GM12891 (cell line): ENCODE results near the gene ZNF462.

Source experiments
- DNase-seq: peaks from one replicate; pipeline ENCODE4 v3.0.0; 2011; ENCODE audit warnings: low spot score; ENCODE audit not compliant: insufficient read length
- FAIRE-seq: peaks from 2 replicates; lab custom pipeline; 2011; peaks lifted over from hg19 to GRCh38; lab: Jason Lieb, UNC
- PAX5 ChIP-seq: IDR thresholded peaks from 2 replicates; pipeline ENCODE4 v1.6.1; 2011; ENCODE audit warnings: low read length, moderate library complexity, mild to moderate bottlenecking; ENCODE audit not compliant: insufficient read depth, severe bottlenecking
- POLR2A ChIP-seq: IDR thresholded peaks from 2 replicates; pipeline ENCODE4 v1.6.1; 2011; ENCODE audit warnings: low read depth, low read length, control low read depth
- POLR2AphosphoS5 ChIP-seq: IDR thresholded peaks from 2 replicates; pipeline ENCODE4 v1.6.1; 2011; ENCODE audit warnings: low read depth, low read length, control low read depth
- POU2F2 ChIP-seq: IDR thresholded peaks from 2 replicates; pipeline ENCODE4 v1.6.1; 2011; ENCODE audit warnings: low read depth, mild to moderate bottlenecking, control low read depth, low read length, moderate library complexity
- SPI1 ChIP-seq: IDR thresholded peaks from 2 replicates; pipeline ENCODE4 v1.6.1; 2011; ENCODE audit warnings: low read depth, low read length, control low read depth
- TAF1 ChIP-seq: IDR thresholded peaks from 2 replicates; pipeline ENCODE4 v1.6.1; 2011; ENCODE audit warnings: low read depth, low read length, control low read depth

ZNF462 gene

GRCh38 chr9:106934442-106935238 is 71.7 kb downstream of the ZNF462 start:
- DNase-seq (no peak), FAIRE-seq (no peak)
- no peak for TF ChIP-seq TAF1
- no peak for TF ChIP-seq POU2F2
- no peak for TF ChIP-seq POLR2AphosphoS5
- TF ChIP-seq POLR2A: no peak
- no peak for TF ChIP-seq PAX5
- no peak for TF ChIP-seq SPI1

GRCh38 chr9:106936680-106937079 is 73.7 kb downstream of the ZNF462 start:
- FAIRE-seq (no peak), DNase-seq (no peak)
- TF ChIP-seq SPI1: no peak
- TF ChIP-seq POLR2AphosphoS5: no peak
- TF ChIP-seq PAX5: no peak
- no peak for TF ChIP-seq POU2F2
- TF ChIP-seq TAF1: no peak

GRCh38 chr9:106941916-106942315 is 79.0 kb downstream of the ZNF462 start:
- no peak for FAIRE-seq
- DNase-seq: no peak
- TF ChIP-seq POLR2AphosphoS5 (no peak), PAX5 (no peak), TAF1 (no peak), POU2F2 (no peak), POLR2A (no peak), SPI1 (no peak)

GRCh38 chr9:106945727-106946660 is 83.0 kb downstream of the ZNF462 start:
- FAIRE-seq: no peak
- no peak for DNase-seq
- no peak for TF ChIP-seq TAF1
- TF ChIP-seq POLR2A: no peak
- TF ChIP-seq POLR2AphosphoS5: no peak
- no peak for TF ChIP-seq PAX5
- TF ChIP-seq POU2F2: no peak

GRCh38 chr9:106947106-106947900 is 84.3 kb downstream of the ZNF462 start:
- DNase-seq (no peak), FAIRE-seq (no peak)
- TF ChIP-seq POU2F2 (no peak), POLR2A (no peak), PAX5 (no peak), SPI1 (no peak), TAF1 (no peak), POLR2AphosphoS5 (no peak)

- DNase-seq (no peak), FAIRE-seq (no peak)
- TF ChIP-seq POU2F2 (no peak), POLR2AphosphoS5 (no peak), SPI1 (no peak), PAX5 (no peak), POLR2A (no peak)
These were observed 90.2 kb downstream of the ZNF462 start for GRCh38 chr9:106953174-106953573.

- FAIRE-seq (no peak), DNase-seq (no peak)
These were observed 91.6 kb downstream of the ZNF462 start for GRCh38 chr9:106954558-106954957.

GRCh38 chr9:106954974-106955850 is 92.2 kb downstream of the ZNF462 start:
- no peak for FAIRE-seq
- TF ChIP-seq POLR2A: no peak
- no peak for TF ChIP-seq POU2F2
- no peak for TF ChIP-seq SPI1
- no peak for TF ChIP-seq TAF1
- TF ChIP-seq POLR2AphosphoS5: no peak
- no peak for TF ChIP-seq PAX5
- no peak for DNase-seq

More at GRCh38 chr9:106954558-106954957, 91.6 kb downstream of the ZNF462 start:
- TF ChIP-seq POLR2AphosphoS5: no peak
- no peak for TF ChIP-seq POLR2A
- no peak for TF ChIP-seq PAX5
- TF ChIP-seq SPI1: no peak
- no peak for TF ChIP-seq POU2F2
- TF ChIP-seq TAF1: no peak
